Omental fat pad (tissue), 4 donors: ENCODE results near the gene IRX5. TPM values are rescaled to one million over a fixed set of nuclear protein-coding genes. Genes with fewer than 3 reads are reported as not detected.

Experiments
- ATAC-seq: fragments of 150-250 bp; one replicate; pipeline ENCODE4 v1.9.1; 2016; ENCODE audit warnings: mild to moderate bottlenecking, moderate library complexity; ENCODE audit not compliant: low FRiP score
- DNase-seq: peaks from one replicate; pipeline ENCODE4 v3.0.0-alpha.2; 2019; ENCODE audit warnings: low spot score
- CTCF ChIP-seq, 3 donors: fragments of 450-650 bp; IDR thresholded peaks; one replicate each; pipeline ENCODE4 v1.5.1; 2016 to 2017; ENCODE audit warnings: antibody characterized with exemption in 3 of 3, mild to moderate bottlenecking in 3 of 3, moderate library complexity in 2 of 3
- total RNA-seq, 4 donors: library from RNA; depleted of rRNA; stranded (reverse); fragments of >200 nt; gene quantifications; one replicate each; pipeline ENCODE4 v1.1.0, GENCODE V29; 2016

Gene IRX5
- total RNA-seq, 4 donors from 2014 or later = not detected

GRCh38 chr16:54980821-54981220 lies 50.2 kb downstream of the IRX5 start:
- no peak for TF ChIP-seq CTCF (IDR thresholded peaks at IDR 0.05)
- DNase-seq (no peak), ATAC-seq (no peak)
